BJ (cell line): Measurements from ENCODE around the gene CHID1. TPM values are rescaled to one million over a fixed set of nuclear protein-coding genes. Genes with fewer than 3 reads are reported as not detected.

Source experiments
- CTCF ChIA-PET: fragments of 350-600 bp; formaldehyde crosslinking; extraction: SDS; loops from one replicate; lab custom pipeline; 2021; ENCODE audit warnings: antibody characterized with exemption, inconsistent platforms; lab: Yijun Ruan, JAX
- POLR2A ChIA-PET: fragments of 300-600 bp; sonication (Branson Sonifier 250); formaldehyde crosslinking; extraction: SDS; loops from one replicate; lab custom pipeline; 2021; ENCODE audit warnings: antibody characterized with exemption; lab: Charles Lee
- DNase-seq: peaks from one replicate; pipeline ENCODE4 v3.0.0-alpha.2; 2011; ENCODE audit warnings: low read depth
- H3K27me3 ChIP-seq: 2 replicates; pipeline ENCODE4 v1.6.0; 2011; ENCODE audit warnings: low read length; ENCODE audit not compliant: control insufficient read depth, insufficient read depth
- H3K36me3 ChIP-seq: 2 replicates; pipeline ENCODE4 v1.5.1; 2011; ENCODE audit warnings: low read length; ENCODE audit not compliant: control insufficient read depth, insufficient read depth
- H3K4me3 ChIP-seq: 2 replicates; pipeline ENCODE4 v1.5.1; 2011; ENCODE audit warnings: low read depth, mild to moderate bottlenecking, control low read depth, low read length
- CTCF ChIP-seq: IDR thresholded peaks from 2 replicates; pipeline ENCODE4 v1.5.1; 2011; ENCODE audit warnings: low read depth, mild to moderate bottlenecking, control low read depth, inconsistent platforms, low read length, moderate library complexity; ENCODE audit not compliant: insufficient read depth
- polyA plus RNA-seq: library from polyadenylated mRNA; depleted of rRNA; stranded (reverse); fragments of >200 nt; gene quantifications from 2 replicates; pipeline ENCODE4 v1.2.3, GENCODE V29; 2011

Gene CHID1
- polyA plus RNA-seq, 1 experiment: 178 TPM

GRCh38 chr11:861105-861479 is 49.5 kb downstream of the CHID1 start:
- no peak for TF ChIP-seq CTCF
- ChIA-PET CTCF (interaction anchor here (1.5 kb wide), 1 partner anchor 17 kb away, joined by 4 read pairs; no protein-coding TSS in a partner anchor), POLR2A (no interaction called here)
- H3K4me3 ChIP-seq: no peak overlapping the region
- H3K36me3 ChIP-seq: peaks cover 18% of the 10 kb centered on the region
- no peak for DNase-seq
- no peaks in the 10 kb centered on the region for H3K27me3 ChIP-seq

GRCh38 chr11:860234-861104 is 50.1 kb downstream of the CHID1 start:
- no peak for TF ChIP-seq CTCF
- POLR2A ChIA-PET: no interaction called here
- DNase-seq: no peak
- no peaks in the 10 kb centered on the region for H3K27me3 ChIP-seq
- peaks cover 16% of the 10 kb centered on the region for H3K36me3 ChIP-seq
- CTCF ChIA-PET: interaction anchor here (0.9 to 1.8 kb wide), 4 partner anchors 10 to 16 kb away, joined by 3 to 10 read pairs (median 4); no protein-coding TSS in a partner anchor
- no peak overlapping the region for H3K4me3 ChIP-seq

- CTCF ChIA-PET: interaction anchor here (1.0 to 1.8 kb wide), 4 partner anchors 11 to 192 kb away, joined by 3 to 10 read pairs (median 4); no protein-coding TSS in a partner anchor
- H3K4me3 ChIP-seq: no peak overlapping the region
Measured at GRCh38 chr11:859394-860131, 51.0 kb downstream of the CHID1 start.

GRCh38 chr11:858762-859339 is 51.8 kb downstream of the CHID1 start:
- Histone ChIP-seq H3K36me3 (peaks cover 9% of the 10 kb centered on the region), H3K27me3 (no peaks in the 10 kb centered on the region), H3K4me3 (no peak overlapping the region)
- no peak for DNase-seq
- CTCF ChIA-PET: interaction anchor here (1.0 to 1.8 kb wide), 3 partner anchors 10 to 193 kb away, joined by 3 to 10 read pairs (median 5); no protein-coding TSS in a partner anchor
- POLR2A ChIA-PET: no interaction called here
- TF ChIP-seq CTCF: no peak

More at GRCh38 chr11:859394-860131, 51.0 kb downstream of the CHID1 start:
- DNase-seq: no peak
- Histone ChIP-seq H3K36me3 (peaks cover 14% of the 10 kb centered on the region), H3K27me3 (no peaks in the 10 kb centered on the region)
- POLR2A ChIA-PET: no interaction called here
- no peak for TF ChIP-seq CTCF
